B cell (primary cell): ENCODE measurements around the gene SLC39A12. TPM values are rescaled to one million over a fixed set of nuclear protein-coding genes. Genes with fewer than 3 reads are reported as not detected.

Experiments
- ATAC-seq: fragments of 200-7000 bp; cut with Tn5 transposase; one replicate; pipeline ENCODE4 v1.10.0; 2021; ENCODE audit warnings: low read depth, mild to moderate bottlenecking, moderate number of reproducible peaks, moderate library complexity
- CTCF ChIA-PET: fragments of 350-600 bp; sonication (Branson Sonifier 250); formaldehyde crosslinking; loops from one replicate; lab custom pipeline; 2021; ENCODE audit warnings: antibody characterized with exemption, inconsistent platforms; lab: Charles Lee
- POLR2A ChIA-PET: fragments of 350-600 bp; sonication (Branson Sonifier 250); formaldehyde crosslinking; loops from one replicate; lab custom pipeline; 2021; ENCODE audit warnings: antibody characterized with exemption; lab: Charles Lee
- DNase-seq: peaks from one replicate; pipeline ENCODE4 v3.0.0; 2013
- H2AFZ ChIP-seq: 2 replicates; pipeline ENCODE4 v1.6.1; 2012; ENCODE audit warnings: mild to moderate bottlenecking, low read depth, low read length; ENCODE audit not compliant: insufficient read depth, poor library complexity, severe bottlenecking
- H3K27ac ChIP-seq, 2 donors: 1 replicate in 1 of 2; 2 replicates in 1 of 2; pipeline ENCODE4 v1.5.1; 2012 to 2013; ENCODE audit warnings: low read length in 2 of 2, mild to moderate bottlenecking in 2 of 2, moderate library complexity in 1 of 2
- H3K27me3 ChIP-seq, 4 experiments: fragments of 200-600 bp in 1 of 4; sonication (generic) in 1 of 4; replicated peaks in 1 of 4; 1 replicate in 2 of 4; 2 replicates in 2 of 4; pipeline versions ENCODE4 v1.6.1 to v1.7.0; 2013 to 2016; ENCODE audit warnings: low read length in 3 of 4, mild to moderate bottlenecking in 2 of 4, mixed read lengths in 1 of 4, moderate library complexity in 1 of 4; ENCODE audit not compliant: insufficient read depth in 4 of 4, control insufficient read depth in 3 of 4; ENCODE audit errors: control extremely low read depth in 1 of 4
- H3K36me3 ChIP-seq, 2 experiments: replicated peaks in 1 of 2; 1 replicate in 1 of 2; 2 replicates in 1 of 2; pipeline versions ENCODE4 v1.6.1 to v1.7.1; 2013; ENCODE audit warnings: low read length in 1 of 2; ENCODE audit not compliant: insufficient read depth in 2 of 2, control insufficient read depth in 1 of 2; ENCODE audit errors: control extremely low read depth in 1 of 2, extremely low read depth in 1 of 2
- H3K4me1 ChIP-seq, 2 donors: fragments of 200-600 bp in 1 of 2; sonication (generic) in 1 of 2; 1 replicate in 1 of 2; 2 replicates in 1 of 2; pipeline versions ENCODE4 v1.5.1 to v1.6.1; 2013 to 2017; ENCODE audit warnings: low read length in 2 of 2; ENCODE audit not compliant: control insufficient read depth in 2 of 2, insufficient read depth in 2 of 2
- H3K4me2 ChIP-seq: replicated peaks from 2 replicates; pipeline ENCODE3; 2012; ENCODE audit warnings: mild to moderate bottlenecking, low read depth, low read length; ENCODE audit not compliant: poor library complexity, severe bottlenecking
- H3K4me3 ChIP-seq, 5 experiments: fragments of 200-600 bp in 1 of 5; sonication (generic) in 1 of 5; 1 replicate in 3 of 5; 2 replicates in 2 of 5; pipeline versions ENCODE4 v1.5.1 to v1.7.0; 2011 to 2016; ENCODE audit warnings: low read length in 4 of 5, mild to moderate bottlenecking in 4 of 5, low read depth in 2 of 5, control low read depth in 1 of 5, moderate library complexity in 1 of 5; ENCODE audit not compliant: insufficient read depth in 1 of 5; ENCODE audit errors: control extremely low read depth in 1 of 5, extremely low read depth in 1 of 5
- H3K79me2 ChIP-seq: fragments of 200-600 bp; sonication (generic); one replicate; pipeline ENCODE4 v1.6.0; 2016; ENCODE audit warnings: low read length; ENCODE audit not compliant: control insufficient read depth, insufficient read depth
- H3K9ac ChIP-seq: fragments of 200-600 bp; sonication (generic); 2 replicates; pipeline ENCODE4 v1.6.1; 2017; ENCODE audit warnings: mild to moderate bottlenecking, low read length, moderate library complexity
- H3K9me3 ChIP-seq, 3 donors: one replicate each; pipeline versions ENCODE4 v1.6.1 to v1.7.1; 2013; ENCODE audit warnings: low read length in 2 of 3; ENCODE audit not compliant: control insufficient read depth in 2 of 3, insufficient read depth in 1 of 3; ENCODE audit errors: control extremely low read depth in 1 of 3
- H4K20me1 ChIP-seq: 2 replicates; pipeline ENCODE4 v1.6.0; 2012; ENCODE audit warnings: mild to moderate bottlenecking, low read length; ENCODE audit not compliant: insufficient read depth, control insufficient read depth, poor library complexity, severe bottlenecking
- H3K27ac Mint-ChIP-seq: one replicate; pipeline ENCODE4 v1.8.0; 2021; ENCODE audit warnings: mixed read lengths
- H3K27me3 Mint-ChIP-seq: one replicate; pipeline ENCODE4 v1.8.0; 2021; ENCODE audit warnings: mixed read lengths
- H3K4me1 Mint-ChIP-seq: one replicate; pipeline ENCODE4 v1.8.0; 2021; ENCODE audit warnings: mixed read lengths
- H3K4me3 Mint-ChIP-seq: one replicate; pipeline ENCODE4 v1.8.0; 2021; ENCODE audit warnings: mixed read lengths
- H3K9me3 Mint-ChIP-seq: one replicate; pipeline ENCODE4 v1.8.0; 2022; ENCODE audit warnings: mixed read lengths; ENCODE audit not compliant: insufficient read depth
- CTCF ChIP-seq: fragments of 200-600 bp; IDR thresholded peaks from one replicate; pipeline ENCODE4 v1.8.0; 2022; ENCODE audit warnings: antibody characterized with exemption, mild to moderate bottlenecking
- EZH2 ChIP-seq: IDR thresholded peaks from 2 replicates; pipeline ENCODE4 v1.6.1; 2012; ENCODE audit warnings: borderline replicate concordance, low read depth, mild to moderate bottlenecking, moderate library complexity, low read length; ENCODE audit not compliant: insufficient read depth, poor library complexity, severe bottlenecking
- WGBS: methylation state at CpG from one replicate; pipeline ENCODE4 v1.1.5; 2013; ENCODE audit warnings: missing lambda C conversion rate; ENCODE audit not compliant: insufficient coverage; 5-methylcytosine and 5-hydroxymethylcytosine counted together
- intact Hi-C: fragments of 100-400 bp; cut with micrococcal nuclease; formaldehyde crosslinking; loops from one replicate; pipeline ENCODE4 v1.10.0; 2022
- polyA plus RNA-seq: library from polyadenylated mRNA; depleted of rRNA; stranded (reverse); fragments of >200 nt; gene quantifications from 2 replicates; pipeline ENCODE4 v1.2.3, GENCODE V29; 2012
- total RNA-seq, 2 donors: library from RNA; stranded (reverse); fragments of 120-200 nt in 1 of 2; gene quantifications; 1 replicate in 1 of 2; 2 replicates in 1 of 2; pipeline versions ENCODE4 v1.2.3 to v1.2.4, GENCODE V29; 2013 to 2022

SLC39A12 gene
- total and polyA plus RNA-seq, 2 donors (not counting 1 experiment from before 2014, with no cell fraction given) = not detected

GRCh38 chr10:17918187-17918903, 33.4 kb upstream of the SLC39A12 start:
- no peak overlapping the region for H3K4me2 ChIP-seq
- H3K27me3 ChIP-seq = no peaks in the 10 kb centered on the region
- H2AFZ ChIP-seq = no peak overlapping the region
- H3K79me2 ChIP-seq = no peaks in the 10 kb centered on the region
- no peaks in the 10 kb centered on the region for H3K36me3 ChIP-seq
- H3K4me3 ChIP-seq = no peak overlapping the region
- H3K4me3 Mint-ChIP-seq = no peak overlapping the region
- H3K9me3 ChIP-seq = no peaks in the 10 kb centered on the region
- WGBS = 39% methylated on average over 4 of the region's 12 CpGs
- ChIA-PET POLR2A (no interaction called here), CTCF (no interaction called here)
- ATAC-seq (no peak), DNase-seq (no peak)
- no peaks in the 10 kb centered on the region for H3K4me1 Mint-ChIP-seq
- no peak overlapping the region for H3K27ac Mint-ChIP-seq
- no peaks in the 10 kb centered on the region for H3K9me3 Mint-ChIP-seq
- no peaks in the 10 kb centered on the region for H3K27me3 Mint-ChIP-seq
- no peak overlapping the region for H3K27ac ChIP-seq
- no peak overlapping the region for H3K9ac ChIP-seq
- no peaks in the 10 kb centered on the region for H3K4me1 ChIP-seq
- TF ChIP-seq CTCF (no peak), EZH2 (no peak)
- H4K20me1 ChIP-seq = no peaks in the 10 kb centered on the region
- intact Hi-C loops = no loop called here

- DNase-seq (no peak), ATAC-seq (no peak)
- TF ChIP-seq CTCF (no peak), EZH2 (no peak)
- H3K27me3 Mint-ChIP-seq = no peaks in the 10 kb centered on the region
- H4K20me1 ChIP-seq = no peaks in the 10 kb centered on the region
- no peak overlapping the region for H3K9ac ChIP-seq
- no peaks in the 10 kb centered on the region for H3K4me1 ChIP-seq
- ChIA-PET CTCF (no interaction called here), POLR2A (no interaction called here)
- no peaks in the 10 kb centered on the region for H3K4me1 Mint-ChIP-seq
- H3K4me2 ChIP-seq = no peak overlapping the region
- H3K27ac ChIP-seq = no peak overlapping the region
- no peaks in the 10 kb centered on the region for H3K9me3 ChIP-seq
- no peak overlapping the region for H3K4me3 Mint-ChIP-seq
- no peaks in the 10 kb centered on the region for H3K36me3 ChIP-seq
- no CpG with 5 or more reads among the region's 3 CpGs for whole genome bisulfite sequencing
- H2AFZ ChIP-seq = no peak overlapping the region
- H3K9me3 Mint-ChIP-seq = no peaks in the 10 kb centered on the region
- H3K79me2 ChIP-seq = no peaks in the 10 kb centered on the region
- no peak overlapping the region for H3K4me3 ChIP-seq
- H3K27me3 ChIP-seq = no peaks in the 10 kb centered on the region
- H3K27ac Mint-ChIP-seq = no peak overlapping the region
- intact Hi-C loops = no loop called here
Observed at GRCh38 chr10:17921378-17921777, 30.3 kb upstream of the SLC39A12 start.
